Stimulated activated CD4-positive, alpha-beta T cell treated with anti-CD3 and anti-CD28 coated beads, TNF-alpha, amount 100 ng/mL, for 1 hour (primary cell): Measurements from ENCODE around the gene AQP2.

Source experiments
- DNase-seq, 3 donors: peaks; one replicate each; pipeline ENCODE4 v3.0.0-alpha.2; 2020; ENCODE audit warnings: low read depth in 3 of 3, low spot score in 1 of 3

AQP2 gene

DNA sequence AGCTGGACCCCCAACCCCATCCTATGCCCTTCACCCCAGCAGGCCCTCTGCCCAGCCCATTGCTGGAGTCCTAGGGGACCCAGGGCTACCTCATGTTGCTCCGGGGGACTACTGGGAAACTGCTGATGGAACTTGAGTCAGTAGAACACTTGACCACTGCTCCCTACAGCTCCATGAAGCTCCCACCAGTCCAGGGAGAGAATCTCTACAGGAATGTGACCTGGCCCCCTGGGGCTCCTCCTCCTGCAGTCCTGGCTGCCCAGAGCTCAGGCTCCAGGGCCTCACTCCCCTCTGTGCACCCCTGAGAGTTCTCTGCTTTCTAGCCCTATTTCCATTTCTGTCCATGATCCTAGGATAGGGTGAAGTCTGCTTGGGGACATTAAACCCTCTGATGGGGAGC is 10.8 kb upstream of the AQP2 start:
- DNase-seq, result no peak

DNA sequence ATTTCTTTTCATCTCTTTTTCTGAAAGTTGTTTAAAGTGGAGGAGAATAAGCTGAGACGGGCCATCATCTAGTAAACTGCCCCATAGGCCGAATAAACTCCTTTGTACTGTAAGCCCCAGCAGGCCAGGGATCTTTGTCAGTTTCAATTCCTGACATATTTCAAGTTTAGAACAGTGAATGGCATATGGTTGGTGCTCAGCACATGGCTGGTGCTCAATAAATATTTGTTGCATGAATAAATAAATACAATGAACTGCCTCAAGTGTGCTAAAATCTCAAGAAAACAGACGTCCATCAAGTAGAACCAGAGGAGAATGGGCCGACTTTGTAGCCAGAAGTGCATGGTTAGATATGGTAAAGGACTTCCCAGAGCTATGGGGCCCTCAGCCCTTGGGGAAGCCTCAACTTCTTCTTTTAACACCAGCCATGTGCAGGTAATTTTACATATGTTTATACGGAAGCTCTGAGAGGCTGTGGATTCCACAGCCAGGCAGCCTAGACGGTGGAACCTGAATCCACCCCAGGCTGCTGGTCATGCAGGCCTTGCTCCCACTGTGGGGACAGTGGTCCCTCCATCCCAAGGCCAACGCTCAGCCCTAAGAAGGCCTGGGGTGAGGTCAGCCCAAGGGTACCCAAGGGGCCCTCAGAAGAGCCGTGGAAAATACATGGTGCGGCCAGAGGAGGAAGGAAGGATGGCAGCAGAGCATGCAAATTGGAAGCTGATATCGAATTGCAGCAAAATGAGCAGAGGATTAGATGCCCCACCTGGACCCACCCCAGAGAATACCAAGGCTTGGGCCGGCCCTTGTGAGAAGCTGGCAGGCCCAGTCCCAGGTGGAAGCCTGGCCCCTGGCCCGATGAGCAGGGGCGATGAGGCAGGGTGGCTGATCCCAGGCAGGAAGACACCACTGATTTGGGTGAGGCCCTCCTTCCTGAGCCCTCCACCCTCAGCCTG is 8.7 kb upstream of the AQP2 start:
- no peak for DNase-seq

DNA sequence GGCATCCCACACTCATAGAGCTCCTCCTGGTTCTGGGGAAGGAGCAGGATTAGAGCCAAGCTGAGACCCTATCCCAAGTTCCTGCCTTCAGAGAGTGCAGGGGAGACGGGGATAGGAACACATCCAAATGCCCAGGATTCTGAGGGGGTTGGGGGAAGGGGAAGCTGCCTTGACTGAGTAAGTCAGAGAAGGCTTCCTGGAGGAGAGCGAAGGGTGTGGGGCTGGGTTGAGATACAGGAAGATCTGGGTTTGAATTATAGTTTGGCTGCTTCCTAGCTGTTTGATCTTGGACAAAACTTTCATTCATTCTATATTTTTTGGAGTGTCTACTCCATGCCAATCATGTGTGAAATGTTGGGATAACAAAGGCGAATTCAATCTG is 8.0 kb upstream of the AQP2 start:
- DNase-seq, result no peak

DNA sequence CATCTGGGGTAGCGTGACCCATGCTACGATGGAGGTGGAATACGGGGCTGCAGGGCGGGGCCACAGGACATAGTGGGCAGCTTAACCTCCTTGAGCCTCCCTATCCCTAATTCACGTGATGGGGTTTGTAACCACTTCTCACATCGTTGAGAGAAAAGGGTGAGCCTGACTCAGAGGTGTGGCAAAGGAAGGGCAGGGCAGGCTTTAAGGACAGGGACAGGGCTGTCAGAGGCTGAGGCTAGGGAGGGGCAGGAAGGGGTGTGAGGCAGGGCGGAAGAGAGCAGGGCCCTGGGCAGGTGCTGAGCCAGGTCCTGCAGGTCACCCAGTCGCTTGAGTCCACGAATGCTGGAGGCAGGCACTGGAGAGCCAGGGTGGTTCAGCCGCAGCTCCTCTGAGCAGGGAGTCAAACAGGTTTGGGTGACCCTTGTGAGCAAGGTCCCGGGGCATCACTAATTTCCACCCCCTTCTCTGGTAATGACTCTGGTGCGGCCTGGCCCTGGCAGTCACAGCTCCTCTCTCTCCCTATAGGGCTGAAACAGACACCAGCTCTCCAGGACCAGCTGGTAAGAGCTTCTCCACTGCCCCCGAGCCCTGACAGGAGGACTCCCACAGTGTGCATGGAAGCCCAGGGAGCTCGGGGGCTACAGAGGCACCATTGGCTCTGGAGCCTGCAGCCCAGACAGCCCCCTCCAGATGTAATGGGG is 7.5 kb upstream of the AQP2 start:
- DNase-seq, result no peak

DNA sequence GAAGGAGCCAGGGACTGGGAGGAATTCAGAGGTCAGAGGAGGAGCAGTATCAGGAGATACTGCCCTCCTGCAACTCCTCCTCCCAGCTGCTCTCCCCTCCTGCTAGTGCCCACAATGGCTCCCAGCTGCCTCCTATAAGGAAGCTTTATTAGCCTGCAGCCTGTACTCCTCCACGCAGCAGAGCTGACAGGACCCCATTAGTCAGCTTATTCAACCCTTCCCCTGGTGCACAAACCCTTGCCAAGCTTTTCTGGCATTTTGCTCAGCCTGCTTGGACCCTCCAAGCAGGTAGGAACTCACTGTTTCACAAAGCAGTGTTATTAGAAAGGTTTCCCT is 6.9 kb upstream of the AQP2 start:
- DNase-seq, result no peak

DNA sequence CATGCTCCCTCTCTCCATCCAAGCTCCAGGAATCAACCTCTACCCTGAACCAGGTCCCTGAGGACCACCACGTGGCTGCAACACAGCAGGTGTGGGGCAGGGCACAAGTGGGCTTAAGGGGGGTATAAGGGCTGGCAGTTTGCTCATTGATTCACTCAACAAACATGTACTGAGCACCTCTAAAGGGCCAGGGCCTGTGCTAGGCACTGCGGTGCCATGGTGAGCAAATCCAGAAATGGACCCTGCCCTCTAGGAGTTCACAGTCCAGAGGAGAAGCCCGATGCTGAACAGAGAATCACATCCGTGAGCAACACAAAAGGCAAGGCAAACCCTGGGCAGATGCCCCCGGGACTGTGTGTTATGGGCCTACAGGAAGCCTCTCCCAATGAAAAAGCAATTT is 6.5 kb upstream of the AQP2 start:
- DNase-seq, result no peak

DNA sequence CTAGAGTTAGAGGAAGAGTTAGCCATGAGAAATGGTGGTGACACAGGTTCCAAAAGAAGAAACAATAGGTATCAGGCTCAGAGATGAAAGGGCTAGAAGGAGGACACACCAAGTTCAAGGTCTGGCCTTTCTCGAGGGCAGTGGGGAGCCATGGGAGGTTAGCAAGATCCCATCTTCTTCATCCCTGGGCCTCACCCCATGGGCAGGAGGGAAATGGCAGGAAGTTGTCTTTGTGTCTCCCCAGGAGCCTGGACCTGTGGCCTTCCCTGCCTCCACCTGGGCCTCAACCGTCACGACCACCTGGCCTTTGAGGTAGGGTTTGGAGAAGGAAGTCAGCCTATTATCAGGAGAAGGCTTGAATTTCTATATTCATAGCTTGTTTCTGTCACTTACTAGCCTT is 5.8 kb upstream of the AQP2 start:
- DNase-seq, result no peak

DNA sequence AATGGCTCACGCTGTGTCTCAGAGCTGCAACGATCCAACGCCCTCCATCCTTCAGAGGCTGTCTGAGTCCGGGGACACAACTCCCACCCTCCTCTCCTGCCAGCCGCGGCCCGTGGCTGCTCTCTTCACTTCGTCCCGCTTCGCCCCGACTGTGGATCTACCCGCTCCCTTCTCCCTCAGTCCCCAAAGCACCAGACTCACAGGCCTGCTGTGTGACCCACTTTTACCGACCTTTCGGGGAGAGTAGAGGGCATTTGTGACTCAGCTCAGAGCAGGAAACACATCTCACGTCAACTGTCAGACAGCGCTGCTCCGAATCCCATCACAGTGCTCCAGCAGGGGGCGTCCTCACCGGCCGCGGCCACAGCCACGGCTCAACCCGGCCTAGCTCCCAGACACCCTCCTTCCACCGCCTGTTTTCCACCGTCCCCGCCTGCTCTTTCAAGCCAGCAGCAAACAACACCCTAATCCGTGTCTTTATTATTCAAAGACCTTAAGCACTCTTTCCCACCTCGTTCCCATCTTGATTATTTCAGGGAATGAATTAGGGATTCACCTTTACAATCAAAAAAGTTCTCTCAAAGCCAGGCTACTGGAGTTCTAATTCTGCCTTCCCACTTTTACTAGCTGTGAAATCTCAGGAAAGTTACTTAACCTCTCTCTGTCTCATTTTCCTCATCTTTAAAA is 5.0 kb upstream of the AQP2 start:
- DNase-seq, result peak; percentile 68 to 87 (median 70)

DNA sequence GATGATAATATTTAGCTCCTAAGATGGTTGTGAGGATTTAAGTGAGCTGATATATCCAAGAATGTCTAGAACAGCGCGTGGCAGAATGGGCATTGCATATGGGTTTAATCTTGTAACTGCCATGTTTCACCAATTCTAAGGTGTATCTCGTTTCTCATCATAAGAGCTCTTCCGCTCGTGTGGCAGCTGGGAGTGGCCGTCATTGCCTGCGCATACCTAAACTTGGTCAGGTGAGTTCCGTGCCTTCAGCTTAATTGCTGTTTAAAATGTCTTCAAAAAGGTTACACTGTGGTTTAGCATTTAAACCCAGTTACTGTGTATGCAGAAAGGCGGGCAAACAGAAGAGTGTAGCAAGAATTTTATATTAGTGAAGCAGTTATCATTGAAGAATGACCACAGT is 4.5 kb upstream of the AQP2 start:
- no peak for DNase-seq

DNA sequence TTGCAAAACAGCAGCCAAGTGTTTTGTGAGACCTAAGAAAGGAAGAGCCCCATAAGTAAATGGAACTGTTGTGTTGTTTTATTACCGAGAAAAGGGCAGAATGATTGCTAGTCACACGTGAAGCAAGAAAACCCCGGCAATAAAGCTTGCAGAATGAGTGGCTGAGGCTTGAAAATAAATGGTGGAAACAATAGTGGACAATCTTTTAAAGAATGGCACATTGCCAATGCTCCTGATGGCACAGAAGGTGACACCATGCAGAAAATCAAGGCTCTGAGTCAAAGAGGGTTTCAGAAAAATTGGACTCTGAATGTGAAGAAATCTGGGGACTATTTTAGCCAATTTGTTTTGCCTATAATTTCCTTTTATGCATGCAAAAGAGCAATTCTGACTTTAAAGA is 4.0 kb upstream of the AQP2 start:
- no peak for DNase-seq

DNA sequence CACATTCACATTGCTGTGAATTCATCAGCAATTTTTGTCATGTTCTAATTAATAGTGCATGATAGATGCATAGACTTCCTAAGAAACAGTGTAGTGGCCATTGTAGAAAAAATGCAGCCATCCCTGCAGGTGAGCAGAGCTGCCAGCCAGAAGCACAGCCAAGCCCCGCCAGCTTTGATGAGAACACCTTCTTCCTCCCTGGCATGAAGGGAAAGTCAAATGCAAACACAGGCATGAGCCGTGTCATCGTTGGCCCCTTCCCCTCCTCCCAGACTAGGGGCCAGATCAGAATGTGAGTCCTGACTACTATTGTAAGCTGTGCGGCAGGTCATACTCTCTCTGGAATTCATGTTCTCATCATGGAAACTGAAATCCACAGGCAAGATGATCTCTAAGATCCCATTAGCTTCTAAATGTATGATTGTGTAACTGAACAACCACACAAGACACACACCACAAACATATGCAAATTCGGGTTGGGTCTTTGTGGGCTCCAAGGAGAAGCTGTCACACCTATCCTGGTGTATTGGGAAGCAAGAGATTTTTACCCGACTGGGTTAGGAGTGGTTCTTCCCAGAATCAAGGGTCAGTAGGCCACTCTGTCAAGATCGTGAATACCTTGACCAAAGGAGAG is 2.8 kb upstream of the AQP2 start:
- DNase-seq, result no peak

DNA sequence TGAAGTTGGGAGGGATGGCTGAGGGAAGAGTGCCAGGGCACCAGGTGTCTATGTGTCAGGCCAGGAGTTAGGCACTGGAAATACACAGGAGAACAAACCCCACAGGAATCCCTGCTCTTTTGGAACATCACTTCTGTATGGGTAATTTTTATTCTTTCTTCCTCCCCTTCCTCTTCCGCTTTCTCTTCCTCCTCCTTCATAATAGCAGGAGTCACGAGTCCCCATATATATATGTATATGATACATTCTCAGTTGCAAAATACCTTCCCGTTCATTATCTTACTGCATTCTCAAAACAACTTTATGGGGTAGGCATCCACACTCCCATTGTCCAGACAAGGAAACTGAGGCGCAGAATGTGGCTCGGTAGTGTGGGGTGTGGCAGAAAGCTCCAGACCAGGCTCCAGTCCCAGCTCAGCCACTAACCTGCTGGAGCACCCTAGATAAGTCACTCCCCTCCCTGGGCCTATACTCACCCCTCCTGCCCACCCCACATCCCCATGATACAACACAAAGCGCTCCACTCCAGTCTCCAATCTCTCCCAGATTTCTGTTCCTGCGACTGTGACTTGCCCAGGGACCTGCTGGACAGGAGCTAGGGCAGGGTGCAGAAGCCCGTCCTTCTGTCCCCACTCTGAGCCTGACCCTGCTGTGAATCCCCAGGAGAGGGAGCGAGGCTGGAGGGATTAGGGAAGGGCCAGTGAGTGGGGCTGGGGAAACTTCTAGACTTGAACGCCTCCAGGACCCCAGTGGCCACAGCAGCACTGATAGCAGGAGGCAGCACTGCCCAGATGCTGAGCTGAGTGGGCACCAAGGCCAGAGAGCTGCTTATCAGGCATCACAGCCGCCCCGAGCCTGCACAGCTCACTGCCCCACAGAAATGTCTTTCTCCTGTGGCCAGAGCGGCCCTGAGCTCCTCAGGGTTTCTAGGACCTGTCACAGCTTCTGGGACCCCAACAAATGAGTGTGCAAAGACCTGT is 1.4 kb upstream of the AQP2 start:
- DNase-seq, result no peak

DNA sequence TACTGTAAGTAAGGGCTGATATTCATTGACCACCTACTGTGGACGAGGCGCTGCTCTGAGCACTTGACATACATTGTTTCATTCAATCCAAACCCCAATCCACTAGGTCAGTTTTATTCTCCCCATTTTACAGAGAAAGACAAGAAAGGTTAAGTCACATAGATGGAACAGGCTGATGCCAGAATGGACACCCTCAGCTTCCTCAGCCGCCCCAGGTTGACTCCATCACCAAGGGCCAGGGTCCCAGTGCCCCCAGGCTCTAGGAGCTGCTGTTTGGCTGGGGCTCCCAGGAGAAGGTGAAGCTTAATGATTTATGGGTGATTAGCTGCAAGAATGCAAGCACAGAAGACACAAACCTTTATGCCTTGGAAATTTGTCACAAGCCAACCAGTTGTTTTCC is 671 bp upstream of the AQP2 start:
- no peak for DNase-seq

DNA sequence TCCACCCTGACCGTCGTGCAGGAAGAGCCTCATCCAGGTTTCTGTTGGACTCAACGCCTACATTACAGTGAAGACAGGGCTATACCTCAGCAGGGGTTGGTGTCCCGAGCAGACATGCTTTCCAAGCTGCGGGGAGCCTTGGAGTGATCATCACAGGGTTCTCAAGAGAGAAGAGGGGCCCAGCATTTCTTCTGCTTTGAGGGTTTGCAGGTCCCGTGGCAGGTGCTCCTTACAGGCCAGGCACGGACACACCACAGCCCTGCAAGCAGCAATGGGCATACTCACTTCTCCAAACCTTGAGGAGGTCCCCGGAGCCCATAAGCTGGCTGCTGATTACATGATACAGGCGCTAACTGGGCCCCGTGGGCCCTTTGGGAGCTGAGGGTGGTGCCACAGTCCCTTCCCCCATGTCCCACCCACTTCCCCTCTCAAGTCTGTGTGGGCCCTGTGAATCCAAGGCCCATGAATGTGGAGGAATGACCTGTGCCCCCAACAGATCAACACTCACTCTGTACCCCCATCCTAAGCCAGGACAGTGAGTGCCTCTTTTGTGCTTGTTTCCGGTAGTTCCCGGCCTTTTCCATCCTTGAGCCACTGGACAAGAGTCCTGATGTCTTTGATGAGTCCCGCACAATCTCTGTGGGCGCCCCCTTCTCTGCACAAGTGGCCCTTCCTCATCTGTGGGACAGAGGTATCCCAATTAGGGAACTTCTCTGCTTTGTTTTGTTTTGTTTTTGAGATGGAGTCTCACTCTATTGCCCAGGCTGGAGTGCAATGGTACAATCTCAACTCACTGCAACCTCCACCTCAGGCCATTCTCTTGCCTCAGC is 1.1 kb downstream of the AQP2 start:
- no peak for DNase-seq

DNA sequence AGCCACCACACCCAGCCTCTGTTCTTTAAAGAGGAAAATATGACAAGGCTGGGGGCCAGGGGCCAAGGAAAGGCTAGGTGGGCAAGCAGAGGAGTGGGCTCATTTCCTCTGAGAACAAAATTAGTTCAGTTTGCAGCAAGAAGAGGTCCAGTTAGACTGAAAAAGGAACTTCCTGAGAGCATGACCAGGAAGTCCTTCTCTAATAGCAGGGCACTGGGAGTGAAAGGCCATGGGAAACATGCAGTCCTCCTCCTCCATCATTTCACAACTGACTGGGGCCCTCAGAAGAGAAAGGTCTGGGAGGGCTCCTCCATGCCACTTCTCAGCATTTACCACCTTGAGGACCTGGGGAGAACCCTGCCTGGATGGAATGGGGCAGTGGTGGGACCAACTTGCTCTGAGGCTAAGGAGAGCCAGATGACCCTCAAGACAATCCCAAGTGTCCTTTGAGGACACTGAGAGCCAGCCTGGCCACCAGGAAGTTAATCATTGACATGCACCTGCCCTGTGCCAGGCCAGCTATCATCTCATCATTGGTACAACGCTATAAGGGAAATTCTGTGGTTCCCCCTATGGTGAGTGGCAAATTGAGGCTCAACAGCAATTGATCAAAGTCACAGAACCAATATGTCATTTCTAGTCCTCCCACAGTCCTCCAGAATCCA is 2.0 kb downstream of the AQP2 start:
- DNase-seq, result no peak

DNA sequence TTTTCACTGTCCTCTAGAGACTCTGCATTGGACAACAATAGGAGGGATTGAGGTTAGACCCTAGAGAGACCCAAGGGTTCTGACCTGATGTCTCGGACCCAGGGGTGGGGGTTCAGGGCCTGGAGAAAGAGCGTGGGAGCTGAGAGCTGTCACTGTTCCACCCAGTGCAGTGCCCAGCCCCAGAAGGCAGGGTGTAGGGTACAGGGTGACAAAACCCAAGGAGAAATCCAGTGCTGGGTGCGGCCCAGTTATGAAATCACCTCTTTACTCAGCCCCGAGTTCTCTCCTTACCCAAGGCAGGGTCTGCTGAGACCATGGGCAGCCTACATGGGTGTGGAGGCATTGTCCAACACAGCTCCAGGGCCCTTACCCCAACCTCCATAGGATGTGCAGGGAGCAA is 2.6 kb downstream of the AQP2 start:
- DNase-seq, result no peak

DNA sequence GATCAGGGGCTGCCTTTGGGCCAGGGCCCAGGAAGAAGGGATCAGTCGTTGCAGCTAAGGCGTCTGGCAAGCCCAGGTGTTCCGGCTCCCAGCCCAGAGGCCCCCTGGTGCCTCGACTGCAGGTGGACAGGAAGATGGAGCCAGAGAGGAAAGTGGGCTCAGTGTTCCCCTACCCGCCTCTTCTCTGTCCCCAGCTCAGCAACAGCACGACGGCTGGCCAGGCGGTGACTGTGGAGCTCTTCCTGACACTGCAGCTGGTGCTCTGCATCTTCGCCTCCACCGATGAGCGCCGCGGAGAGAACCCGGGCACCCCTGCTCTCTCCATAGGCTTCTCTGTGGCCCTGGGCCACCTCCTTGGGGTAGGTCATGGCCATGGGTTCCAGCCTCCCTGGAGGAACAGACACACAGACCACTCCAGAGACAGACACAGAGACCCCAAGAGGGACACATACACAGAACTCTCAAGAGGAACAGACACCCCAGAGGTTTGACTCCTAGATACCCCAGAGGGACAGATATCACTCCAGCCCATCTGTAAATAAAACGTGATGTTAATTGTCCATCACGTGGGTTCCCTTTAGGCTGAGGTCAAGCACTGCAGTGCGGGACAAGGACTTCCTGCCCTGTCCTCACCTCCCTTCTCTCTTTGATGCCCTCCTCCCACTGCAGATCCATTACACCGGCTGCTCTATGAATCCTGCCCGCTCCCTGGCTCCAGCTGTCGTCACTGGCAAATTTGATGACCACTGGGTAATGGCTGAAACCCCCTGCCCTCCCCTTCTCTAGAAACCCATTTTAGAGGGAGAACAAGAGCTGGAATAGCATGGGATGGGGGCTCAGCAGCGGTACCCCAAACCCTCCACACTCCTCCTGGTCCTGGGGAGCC is 3.7 kb downstream of the AQP2 start:
- DNase-seq, result no peak
